ENCODE results near the gene EIF3A.

Gene EIF3A, protein sequence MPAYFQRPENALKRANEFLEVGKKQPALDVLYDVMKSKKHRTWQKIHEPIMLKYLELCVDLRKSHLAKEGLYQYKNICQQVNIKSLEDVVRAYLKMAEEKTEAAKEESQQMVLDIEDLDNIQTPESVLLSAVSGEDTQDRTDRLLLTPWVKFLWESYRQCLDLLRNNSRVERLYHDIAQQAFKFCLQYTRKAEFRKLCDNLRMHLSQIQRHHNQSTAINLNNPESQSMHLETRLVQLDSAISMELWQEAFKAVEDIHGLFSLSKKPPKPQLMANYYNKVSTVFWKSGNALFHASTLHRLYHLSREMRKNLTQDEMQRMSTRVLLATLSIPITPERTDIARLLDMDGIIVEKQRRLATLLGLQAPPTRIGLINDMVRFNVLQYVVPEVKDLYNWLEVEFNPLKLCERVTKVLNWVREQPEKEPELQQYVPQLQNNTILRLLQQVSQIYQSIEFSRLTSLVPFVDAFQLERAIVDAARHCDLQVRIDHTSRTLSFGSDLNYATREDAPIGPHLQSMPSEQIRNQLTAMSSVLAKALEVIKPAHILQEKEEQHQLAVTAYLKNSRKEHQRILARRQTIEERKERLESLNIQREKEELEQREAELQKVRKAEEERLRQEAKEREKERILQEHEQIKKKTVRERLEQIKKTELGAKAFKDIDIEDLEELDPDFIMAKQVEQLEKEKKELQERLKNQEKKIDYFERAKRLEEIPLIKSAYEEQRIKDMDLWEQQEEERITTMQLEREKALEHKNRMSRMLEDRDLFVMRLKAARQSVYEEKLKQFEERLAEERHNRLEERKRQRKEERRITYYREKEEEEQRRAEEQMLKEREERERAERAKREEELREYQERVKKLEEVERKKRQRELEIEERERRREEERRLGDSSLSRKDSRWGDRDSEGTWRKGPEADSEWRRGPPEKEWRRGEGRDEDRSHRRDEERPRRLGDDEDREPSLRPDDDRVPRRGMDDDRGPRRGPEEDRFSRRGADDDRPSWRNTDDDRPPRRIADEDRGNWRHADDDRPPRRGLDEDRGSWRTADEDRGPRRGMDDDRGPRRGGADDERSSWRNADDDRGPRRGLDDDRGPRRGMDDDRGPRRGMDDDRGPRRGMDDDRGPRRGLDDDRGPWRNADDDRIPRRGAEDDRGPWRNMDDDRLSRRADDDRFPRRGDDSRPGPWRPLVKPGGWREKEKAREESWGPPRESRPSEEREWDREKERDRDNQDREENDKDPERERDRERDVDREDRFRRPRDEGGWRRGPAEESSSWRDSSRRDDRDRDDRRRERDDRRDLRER (N-terminal part only)

DNA sequence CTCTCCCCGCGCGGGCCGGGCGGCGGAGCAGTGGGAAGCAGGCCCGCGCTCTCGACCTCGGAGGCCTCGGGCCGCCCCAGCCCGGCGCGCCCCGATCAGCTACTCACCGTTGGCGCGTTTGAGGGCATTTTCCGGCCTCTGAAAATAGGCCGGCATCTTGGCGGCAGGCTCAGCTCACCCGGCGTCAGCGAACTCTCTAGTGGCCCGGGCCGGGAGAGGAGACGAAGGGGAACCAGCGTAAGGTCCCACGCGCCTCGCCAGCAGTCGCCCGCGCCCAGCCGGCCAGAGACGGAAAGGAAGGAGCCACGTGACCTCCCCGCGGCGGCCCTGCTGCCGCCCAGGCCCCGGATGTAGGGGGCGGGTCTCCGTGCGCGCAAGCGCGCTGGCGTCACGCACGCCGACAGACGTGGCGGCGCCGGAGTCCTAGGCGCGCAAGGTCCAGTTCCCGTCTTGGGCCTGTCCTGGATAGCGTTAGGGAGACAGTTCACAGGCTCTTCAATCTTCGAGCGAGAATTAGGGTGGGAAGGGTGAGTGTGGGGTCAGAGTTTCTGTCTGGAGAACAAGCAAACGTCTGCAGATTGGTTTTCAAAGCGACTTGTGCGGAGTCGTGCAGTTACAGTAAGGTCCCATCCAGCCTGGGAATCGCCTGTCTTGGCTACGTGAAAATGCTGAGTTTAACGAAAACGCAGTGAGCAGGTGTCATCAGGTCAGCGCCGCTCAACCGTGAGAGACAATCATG lies at the start of gene EIF3A:
Gene EIF3A (minus strand): TSS at position 297 of the 739 bp plus-strand sequence. CDS start 141 bp downstream, at position 156.
- CTCF ChIA-PET = no interaction called here
- Histone ChIP-seq H3K9me3 (ENCODE audit: control insufficient read depth, insufficient read depth, low read depth, low read length) (no peaks in the 10 kb centered on the region), H3K36me3 (ENCODE audit: control insufficient read depth in 2 of 2, insufficient read depth in 1 of 2, low read length in 2 of 2) (peaks cover 4 to 18% of the 10 kb centered on the region in 2 experiments; a peak in 2 of 3 replicates), H3K4me3 (ENCODE audit: low read depth, low read length) (peak within 1 kb of the TSS; percentile 94), H3K27ac (ENCODE audit: extremely low read depth, low read depth, low read length) (peak within 1 kb of the TSS; percentile 96), H3K4me1 (ENCODE audit: control insufficient read depth, insufficient read depth, low read length) (peaks cover 10% of the 10 kb centered on the region)
- POLR2A ChIA-PET = interaction anchor here (0.6 to 3.3 kb wide), 4 partner anchors 10 to 48 kb away, joined by 3 to 19 read pairs (median 4); partner anchors contain the start of gene DENND10
- TF ChIP-seq ZNF184 (tag by site-specific recombination; IDR thresholded peaks at IDR 0.05) (no peak), ZNF324 (tag by site-specific recombination; IDR thresholded peaks at IDR 0.05) (no peak; the same call in 1 of the 2 replicates), IKZF3 (tag by site-specific recombination; IDR thresholded peaks at IDR 0.05) (no peak), ZNF169 (tag by site-specific recombination; IDR thresholded peaks at IDR 0.05) (no peak), ZSCAN23 (tag by site-specific recombination; IDR thresholded peaks at IDR 0.05) (no peak), SCRT2 (tag by site-specific recombination; IDR thresholded peaks at IDR 0.05) (no peak), ZNF658 (tag by site-specific recombination; IDR thresholded peaks at IDR 0.05) (no peak), ZNF530 (tag by site-specific recombination; IDR thresholded peaks at IDR 0.05; ENCODE audit: low read depth) (no peak), ZBTB7A (tag by site-specific recombination; IDR thresholded peaks at IDR 0.05; ENCODE audit: low read depth) (no peak), SCRT1 (tag by site-specific recombination; IDR thresholded peaks at IDR 0.05; ENCODE audit: borderline replicate concordance) (no peak), ZNF785 (tag by site-specific recombination; IDR thresholded peaks at IDR 0.05) (0 out of 2 replicates have a peak, but pooled peaks have one; percentile 26), ZNF214 (tag by site-specific recombination; IDR thresholded peaks at IDR 0.05; ENCODE audit: borderline replicate concordance) (no peak), ZNF121 (tag by site-specific recombination; IDR thresholded peaks at IDR 0.05) (no peak), ZBTB21 (tag by site-specific recombination; IDR thresholded peaks at IDR 0.05) (no peak), ZNF514 (tag by site-specific recombination; IDR thresholded peaks at IDR 0.05) (no peak), ZNF114 (tag by site-specific recombination; IDR thresholded peaks at IDR 0.05) (no peak), ZNF596 (tag by site-specific recombination; IDR thresholded peaks at IDR 0.05) (no peak), ZNF211 (tag by site-specific recombination; IDR thresholded peaks at IDR 0.05; ENCODE audit: low read depth) (no peak), ZNF132 (tag by site-specific recombination; IDR thresholded peaks at IDR 0.05; ENCODE audit: borderline replicate concordance) (no peak), PRDM4 (tag by site-specific recombination; IDR thresholded peaks at IDR 0.05) (no peak), SALL2 (tag by site-specific recombination; IDR thresholded peaks at IDR 0.05; ENCODE audit: borderline replicate concordance) (no peak), GLI4 (tag by site-specific recombination; IDR thresholded peaks at IDR 0.05) (no peak), ZSCAN30 (tag by site-specific recombination; IDR thresholded peaks at IDR 0.05) (0 out of 2 replicates have a peak, but pooled peaks have one; percentile 6), ZFP69B (tag by site-specific recombination; IDR thresholded peaks at IDR 0.05) (no peak; the same call in 1 of the 2 replicates), ZNF423 (tag by site-specific recombination; IDR thresholded peaks at IDR 0.05) (no peak), ZNF335 (tag by site-specific recombination; conservative IDR thresholded peaks at IDR 0.05) (peak; percentile 93)
- TF ChIP-seq, protein P1, sequence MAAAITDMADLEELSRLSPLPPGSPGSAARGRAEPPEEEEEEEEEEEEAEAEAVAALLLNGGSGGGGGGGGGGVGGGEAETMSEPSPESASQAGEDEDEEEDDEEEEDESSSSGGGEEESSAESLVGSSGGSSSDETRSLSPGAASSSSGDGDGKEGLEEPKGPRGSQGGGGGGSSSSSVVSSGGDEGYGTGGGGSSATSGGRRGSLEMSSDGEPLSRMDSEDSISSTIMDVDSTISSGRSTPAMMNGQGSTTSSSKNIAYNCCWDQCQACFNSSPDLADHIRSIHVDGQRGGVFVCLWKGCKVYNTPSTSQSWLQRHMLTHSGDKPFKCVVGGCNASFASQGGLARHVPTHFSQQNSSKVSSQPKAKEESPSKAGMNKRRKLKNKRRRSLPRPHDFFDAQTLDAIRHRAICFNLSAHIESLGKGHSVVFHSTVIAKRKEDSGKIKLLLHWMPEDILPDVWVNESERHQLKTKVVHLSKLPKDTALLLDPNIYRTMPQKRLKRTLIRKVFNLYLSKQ (tag by site-specific recombination; IDR thresholded peaks at IDR 0.05; ENCODE audit: borderline replicate concordance) = no peak
- TF ChIP-seq, protein P2, sequence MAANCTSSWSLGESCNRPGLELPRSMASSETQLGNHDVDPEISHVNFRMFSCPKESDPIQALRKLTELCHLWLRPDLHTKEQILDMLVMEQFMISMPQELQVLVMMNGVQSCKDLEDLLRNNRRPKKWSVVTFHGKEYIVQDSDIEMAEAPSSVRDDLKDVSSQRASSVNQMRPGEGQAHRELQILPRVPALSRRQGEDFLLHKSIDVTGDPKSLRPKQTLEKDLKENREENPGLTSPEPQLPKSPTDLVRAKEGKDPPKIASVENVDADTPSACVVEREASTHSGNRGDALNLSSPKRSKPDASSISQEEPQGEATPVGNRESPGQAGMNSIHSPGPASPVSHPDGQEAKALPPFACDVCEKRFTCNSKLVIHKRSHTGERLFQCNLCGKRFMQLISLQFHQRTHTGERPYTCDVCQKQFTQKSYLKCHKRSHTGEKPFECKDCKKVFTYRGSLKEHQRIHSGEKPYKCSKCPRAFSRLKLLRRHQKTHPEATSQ (tag by site-specific recombination; IDR thresholded peaks at IDR 0.05) = 0 out of 2 replicates have a peak, but pooled peaks have one; percentile 51

Measured in HEK293 (cell line).